HG02588 (cell line): Measurements from ENCODE around the gene EPHA6.

Experiments
- ATAC-seq: cut with Tn5 transposase; IDR thresholded peaks from one replicate; pipeline ENCODE4 v1.9.1; 2021; ENCODE audit warnings: mild to moderate bottlenecking, moderate library complexity; ENCODE audit not compliant: unreplicated experiment

The EPHA6 gene

DNA sequence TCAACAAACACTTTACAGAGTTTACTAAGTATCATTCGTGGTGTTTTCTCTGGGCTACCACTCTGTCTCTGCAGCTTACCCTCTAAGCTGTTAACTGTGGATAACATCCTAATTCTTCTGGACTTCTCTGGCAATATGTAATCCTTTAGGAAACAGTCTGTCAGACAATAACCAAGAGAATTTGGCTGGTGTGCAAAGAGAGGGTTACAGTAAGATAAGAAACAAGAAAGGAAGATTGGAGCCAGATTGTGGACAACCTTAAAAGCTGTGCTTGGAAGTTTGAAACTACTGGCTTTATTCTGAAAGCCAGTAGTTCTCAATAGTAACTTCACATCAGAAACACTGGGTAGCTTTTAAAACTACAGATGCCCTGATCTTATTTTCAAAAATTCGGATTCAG is 950.9 kb downstream of the EPHA6 start:
- ATAC-seq = no peak

DNA sequence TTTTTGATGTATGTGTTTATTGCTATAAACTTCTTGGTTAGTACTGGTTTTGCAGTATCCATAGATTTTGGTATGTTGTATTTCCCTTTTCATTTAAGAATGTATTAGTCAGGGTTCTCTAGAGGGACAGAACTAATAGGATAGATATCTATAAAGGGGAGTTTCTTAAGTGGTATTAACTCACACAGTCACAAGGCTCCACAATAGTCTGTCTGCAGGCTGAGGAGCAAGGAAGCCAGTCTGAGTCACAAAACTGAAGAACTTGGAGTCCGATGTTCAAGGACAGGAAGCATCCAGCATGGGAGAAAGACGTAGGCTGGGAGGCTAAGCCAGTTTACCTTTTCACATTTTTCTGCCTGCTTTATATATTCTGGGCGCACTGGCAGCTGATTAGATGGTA is 958.5 kb downstream of the EPHA6 start:
- no peak for ATAC-seq

DNA sequence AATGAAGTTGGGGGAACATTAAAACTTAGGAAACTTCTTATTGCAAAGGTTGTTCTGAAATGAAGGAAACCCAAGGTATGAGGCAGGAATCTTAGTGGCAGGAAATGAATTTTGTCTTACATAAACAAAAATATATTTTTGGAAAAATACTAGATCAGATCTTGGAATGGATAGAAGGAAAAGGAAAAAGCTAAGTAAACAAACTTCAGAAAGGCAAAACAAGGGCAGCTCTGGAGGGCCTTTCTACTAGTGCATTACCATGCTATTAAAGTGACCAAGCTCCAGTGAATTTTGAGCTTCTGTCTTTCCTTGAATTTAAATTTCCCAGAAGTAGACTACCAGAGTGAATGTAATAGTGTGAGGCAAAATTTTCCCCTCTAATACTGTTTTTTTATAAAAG is 963.8 kb downstream of the EPHA6 start:
- ATAC-seq = no peak

DNA sequence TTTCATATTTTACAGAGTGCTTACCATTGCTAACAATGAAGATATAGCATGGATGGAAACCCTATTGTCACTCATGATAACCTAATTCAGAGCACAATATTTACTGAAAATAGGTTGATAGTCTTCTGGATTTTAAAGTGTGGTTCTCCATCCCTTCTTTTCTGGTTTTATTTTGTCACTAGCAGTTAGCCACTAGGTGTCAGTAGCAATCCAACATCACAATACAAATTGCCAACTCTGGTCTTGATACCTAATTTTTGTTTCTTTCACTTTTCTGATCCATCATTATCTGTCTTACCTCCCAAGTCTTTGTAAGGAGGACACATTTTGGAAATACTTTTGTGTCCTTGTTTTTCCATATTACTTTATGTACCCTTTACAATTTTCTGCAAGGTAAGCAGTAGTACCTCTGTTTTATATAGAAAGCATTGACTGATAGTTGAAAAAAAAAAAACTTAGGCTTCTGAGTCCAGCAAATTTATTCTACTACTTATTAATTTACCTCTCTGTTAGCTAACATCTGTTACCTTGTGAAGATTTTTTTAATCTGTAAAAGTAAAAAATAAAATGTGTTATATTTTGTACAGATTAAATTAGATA is 979.1 kb downstream of the EPHA6 start:
- ATAC-seq = peak; percentile 66

DNA sequence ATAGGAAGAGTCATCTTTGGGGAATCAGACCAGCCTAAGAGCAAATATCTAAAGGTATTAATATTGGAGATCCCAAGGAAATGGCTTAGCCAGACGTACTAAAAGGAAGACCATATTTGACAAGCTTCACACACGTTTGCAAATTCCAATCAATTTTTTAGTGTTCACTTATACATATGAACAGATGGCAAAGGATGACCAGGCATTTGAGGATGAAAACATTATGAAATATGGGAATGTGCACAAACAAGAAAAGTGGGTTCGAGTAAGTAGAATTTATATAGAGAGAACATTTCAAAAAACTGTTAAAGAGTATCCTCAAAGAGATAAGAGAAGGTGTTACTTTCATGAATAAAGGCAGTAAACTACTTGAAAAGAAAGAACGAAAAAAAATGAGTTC is 981.6 kb downstream of the EPHA6 start:
- ATAC-seq = no peak
